Stomach (tissue), 4 donors: Measurements from ENCODE around the gene LRRC63.

Experiments
- POLR2A ChIP-seq, 4 donors: fragments of 450-650 bp; IDR thresholded peaks; one replicate each; pipeline ENCODE4 v1.6.1; 2016; ENCODE audit warnings: antibody characterized with exemption in 4 of 4, control low read depth in 2 of 4, mild to moderate bottlenecking in 1 of 4, moderate library complexity in 1 of 4
- TF ChIP-seq, protein P1 (sequence below), 7 experiments: fragments of 450-650 bp in 4 of 7; fragments of 200-600 bp in 3 of 7; sonication (generic) in 3 of 7; IDR thresholded peaks; one replicate each; pipeline ENCODE4 v1.5.1; 2016 to 2019; ENCODE audit warnings: antibody characterized with exemption in 7 of 7, control low read depth in 2 of 7, mild to moderate bottlenecking in 1 of 7

GRCh38 chr13:46170687-46171086 lies 41.0 kb upstream of the LRRC63 start:
- no peak for TF ChIP-seq POLR2A (IDR thresholded peaks at IDR 0.05)
- TF ChIP-seq, protein P1, sequence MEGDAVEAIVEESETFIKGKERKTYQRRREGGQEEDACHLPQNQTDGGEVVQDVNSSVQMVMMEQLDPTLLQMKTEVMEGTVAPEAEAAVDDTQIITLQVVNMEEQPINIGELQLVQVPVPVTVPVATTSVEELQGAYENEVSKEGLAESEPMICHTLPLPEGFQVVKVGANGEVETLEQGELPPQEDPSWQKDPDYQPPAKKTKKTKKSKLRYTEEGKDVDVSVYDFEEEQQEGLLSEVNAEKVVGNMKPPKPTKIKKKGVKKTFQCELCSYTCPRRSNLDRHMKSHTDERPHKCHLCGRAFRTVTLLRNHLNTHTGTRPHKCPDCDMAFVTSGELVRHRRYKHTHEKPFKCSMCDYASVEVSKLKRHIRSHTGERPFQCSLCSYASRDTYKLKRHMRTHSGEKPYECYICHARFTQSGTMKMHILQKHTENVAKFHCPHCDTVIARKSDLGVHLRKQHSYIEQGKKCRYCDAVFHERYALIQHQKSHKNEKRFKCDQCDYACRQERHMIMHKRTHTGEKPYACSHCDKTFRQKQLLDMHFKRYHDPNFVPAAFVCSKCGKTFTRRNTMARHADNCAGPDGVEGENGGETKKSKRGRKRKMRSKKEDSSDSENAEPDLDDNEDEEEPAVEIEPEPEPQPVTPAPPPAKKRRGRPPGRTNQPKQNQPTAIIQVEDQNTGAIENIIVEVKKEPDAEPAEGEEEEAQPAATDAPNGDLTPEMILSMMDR (IDR thresholded peaks at IDR 0.05): no peak
